GM19467 (cell line): ENCODE measurements around the gene DRICH1.
"Not testable (repeated sequence)": the region's sequence is repeated elsewhere in the genome, so short reads cannot be mapped to it uniquely, and the experiment has no call there.

Source experiments
- ATAC-seq: cut with Tn5 transposase; IDR thresholded peaks from one replicate; pipeline ENCODE4 v1.9.1; 2021; ENCODE audit warnings: mild to moderate bottlenecking, moderate library complexity; ENCODE audit not compliant: unreplicated experiment

The DRICH1 gene

GRCh38 chr22:23651676-23652075 is 19.6 kb upstream of the DRICH1 start:
- ATAC-seq, result no peak

- ATAC-seq, result no peak
Measured at GRCh38 chr22:23649071-23649501, 17.0 kb upstream of the DRICH1 start.

GRCh38 chr22:23646526-23646925 is 14.4 kb upstream of the DRICH1 start:
- not testable (repeated sequence) for ATAC-seq

- not testable (repeated sequence) for ATAC-seq
Measured at GRCh38 chr22:23640206-23640605, 8.1 kb upstream of the DRICH1 start.

GRCh38 chr22:23639661-23640060 is 7.5 kb upstream of the DRICH1 start:
- no peak for ATAC-seq

GRCh38 chr22:23638611-23639010 is 6.5 kb upstream of the DRICH1 start:
- no peak for ATAC-seq

GRCh38 chr22:23635291-23635690 is 3.2 kb upstream of the DRICH1 start:
- not testable (repeated sequence) for ATAC-seq

GRCh38 chr22:23628056-23628743 is 3.9 kb downstream of the DRICH1 start:
- ATAC-seq, result not testable (repeated sequence)

- not testable (repeated sequence) for ATAC-seq
Measured at GRCh38 chr22:23627401-23628055, 4.6 kb downstream of the DRICH1 start.

GRCh38 chr22:23626286-23626975 is 5.7 kb downstream of the DRICH1 start:
- no peak for ATAC-seq

- ATAC-seq, result no peak
Measured at GRCh38 chr22:23622634-23623033, 9.5 kb downstream of the DRICH1 start.

GRCh38 chr22:23621916-23622315 is 10.2 kb downstream of the DRICH1 start:
- ATAC-seq, result not testable (repeated sequence)

GRCh38 chr22:23621082-23621780 is 10.9 kb downstream of the DRICH1 start:
- no peak for ATAC-seq

GRCh38 chr22:23613193-23613972 is 18.7 kb downstream of the DRICH1 start:
- no peak for ATAC-seq

GRCh38 chr22:23609983-23610781 is 21.9 kb downstream of the DRICH1 start:
- no peak for ATAC-seq

GRCh38 chr22:23608583-23608982 is 23.5 kb downstream of the DRICH1 start:
- no peak for ATAC-seq

- ATAC-seq, result no peak
Measured at GRCh38 chr22:23606204-23607131, 25.7 kb downstream of the DRICH1 start.

GRCh38 chr22:23604939-23605712 is 27.0 kb downstream of the DRICH1 start:
- ATAC-seq, result no peak
